ENCODE results near the gene TMEM60.

TMEM60 gene

GRCh38 chr7:77771901-77772300, 26.3 kb downstream of the TMEM60 start:
- no peak for DNase-seq (ENCODE audit: low read depth in 2 of 2)

DNA sequence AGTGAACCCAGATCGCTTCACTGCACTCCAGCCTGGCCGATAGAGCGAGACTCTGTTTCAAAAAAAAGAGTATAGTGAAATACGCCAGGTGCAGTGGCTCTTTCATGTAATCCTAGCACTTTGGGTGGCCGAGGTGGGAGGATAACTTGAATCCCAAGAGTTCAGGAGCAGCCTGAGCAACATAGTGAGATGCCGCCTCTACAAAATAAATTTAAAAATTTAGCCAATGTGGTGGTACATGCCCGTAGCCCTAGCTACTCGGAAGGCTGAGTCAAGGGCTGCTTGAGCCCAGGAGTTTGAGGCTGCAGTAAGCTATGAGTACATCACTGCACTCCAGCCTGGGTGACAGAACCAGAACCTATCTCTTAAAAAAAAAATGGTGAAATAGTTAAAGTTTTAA, 27.9 kb downstream of the TMEM60 start:
- DNase-seq (ENCODE audit: low read depth in 2 of 2), result no peak

DNA sequence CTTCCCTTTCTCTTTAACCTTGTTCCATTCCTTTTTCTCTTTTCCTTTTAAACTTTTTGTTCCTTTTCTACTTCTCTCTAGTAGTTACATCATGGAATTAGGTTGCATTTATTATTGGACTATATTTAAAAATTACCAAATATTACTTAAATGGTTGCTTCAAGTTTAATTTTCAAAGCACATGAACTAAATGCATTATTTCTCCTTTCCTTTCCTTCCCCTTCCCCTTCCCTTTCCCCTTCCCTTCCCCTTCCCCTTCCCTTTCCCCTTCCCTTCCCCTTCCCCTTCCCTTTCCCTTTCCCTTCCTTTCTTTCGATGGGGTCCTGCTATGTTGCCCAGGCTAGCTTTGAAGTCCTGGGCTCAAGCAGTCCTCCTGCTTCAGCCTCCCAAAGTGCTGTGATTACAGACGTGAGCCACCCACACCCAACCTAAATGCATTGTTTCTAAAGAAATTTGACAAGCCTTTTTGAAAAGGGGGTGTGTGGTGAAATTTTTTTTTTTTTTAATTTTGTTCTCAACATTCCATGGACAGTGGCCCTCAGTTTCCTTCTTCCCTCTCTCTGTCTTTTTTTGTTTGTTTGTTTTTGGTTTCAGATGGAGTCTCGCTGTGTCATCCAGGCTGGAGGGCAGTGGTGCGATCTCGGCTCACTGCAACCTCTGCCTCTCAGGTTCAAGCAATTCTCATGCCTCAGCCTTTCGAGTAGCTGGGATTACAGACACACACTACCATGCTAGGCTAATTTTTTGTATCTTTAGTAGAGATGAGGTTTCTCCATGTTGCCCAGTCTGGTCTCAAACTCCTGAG, 31.2 kb downstream of the TMEM60 start:
- no peak for DNase-seq (ENCODE audit: low read depth in 2 of 2)

GRCh38 chr7:77765906-77766800, 32.1 kb downstream of the TMEM60 start:
- DNase-seq (ENCODE audit: low read depth in 2 of 2), result no peak

DNA sequence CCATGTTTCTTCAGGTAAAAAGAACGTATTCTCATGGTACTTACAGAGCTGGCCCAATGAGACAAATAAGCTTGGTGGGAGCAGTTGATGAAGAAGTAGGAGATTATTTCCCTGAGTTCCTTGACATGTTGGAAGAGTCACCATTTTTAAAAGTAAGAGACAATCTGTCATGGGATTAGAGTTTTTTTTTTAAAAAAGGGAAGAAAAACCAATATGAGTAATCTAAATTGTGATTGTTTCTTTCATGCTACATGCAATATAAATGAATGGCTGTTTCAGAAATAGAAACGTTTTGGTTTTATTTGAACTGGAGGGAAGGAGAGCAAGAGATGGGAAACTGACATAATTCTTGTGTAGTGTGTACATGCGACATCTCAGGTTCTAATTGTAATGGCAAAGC, 32.8 kb downstream of the TMEM60 start:
- no peak for DNase-seq (ENCODE audit: low read depth in 2 of 2)

DNA sequence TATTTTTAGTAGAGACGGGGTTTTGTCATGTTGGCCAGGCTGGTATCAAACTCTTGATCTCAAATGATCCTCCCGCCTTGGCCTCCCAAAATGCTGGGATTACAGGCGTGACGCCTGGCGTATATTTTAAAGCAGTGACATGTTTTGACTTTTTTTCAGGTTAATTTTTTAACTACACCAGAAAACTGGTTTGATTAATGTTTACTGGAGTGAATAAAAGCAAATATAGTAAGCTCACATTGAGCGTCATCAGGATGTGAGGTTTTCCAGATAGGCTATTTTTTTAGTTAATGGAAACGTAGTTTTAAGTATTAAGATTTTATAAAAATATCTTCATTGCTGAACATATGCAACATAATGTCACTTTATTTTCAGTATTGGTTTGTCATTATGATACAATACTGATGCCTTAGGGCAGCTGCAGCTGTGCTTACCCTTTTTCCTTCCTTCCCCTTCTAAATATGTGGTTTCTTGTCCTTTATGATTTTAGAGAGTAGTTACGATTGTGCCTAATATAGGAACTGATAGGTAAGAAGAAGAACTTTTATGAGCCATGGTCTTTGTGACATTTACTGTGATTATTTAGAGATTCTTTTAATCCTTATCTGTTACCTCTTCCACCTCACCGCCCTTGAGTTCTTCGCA, 37.3 kb downstream of the TMEM60 start:
- no peak for DNase-seq (ENCODE audit: low read depth in 2 of 2)

GRCh38 chr7:77759294-77759889, 38.8 kb downstream of the TMEM60 start:
- peak; percentile 36 to 50 for DNase-seq (ENCODE audit: low read depth in 2 of 2)

DNA sequence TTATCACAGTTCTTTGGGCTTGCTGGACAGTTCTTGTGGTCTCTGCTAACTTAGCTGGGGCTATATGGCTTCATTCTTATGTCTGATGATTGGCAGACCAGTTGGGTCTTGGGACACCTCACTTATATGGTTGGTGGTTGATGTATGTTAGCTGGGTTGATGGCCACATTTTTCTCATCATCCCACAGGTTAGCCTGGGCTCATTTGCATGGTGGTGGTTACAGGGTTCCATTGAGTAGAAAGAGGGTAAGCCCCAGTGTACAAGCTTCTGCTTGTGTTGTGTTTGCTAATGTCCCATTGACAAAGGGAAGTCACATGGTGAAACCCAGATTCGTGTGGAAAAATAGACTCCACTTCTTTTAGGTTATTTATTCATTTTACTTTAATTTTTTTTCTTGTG, 40.6 kb downstream of the TMEM60 start:
- no peak for DNase-seq (ENCODE audit: low read depth in 2 of 2)

DNA sequence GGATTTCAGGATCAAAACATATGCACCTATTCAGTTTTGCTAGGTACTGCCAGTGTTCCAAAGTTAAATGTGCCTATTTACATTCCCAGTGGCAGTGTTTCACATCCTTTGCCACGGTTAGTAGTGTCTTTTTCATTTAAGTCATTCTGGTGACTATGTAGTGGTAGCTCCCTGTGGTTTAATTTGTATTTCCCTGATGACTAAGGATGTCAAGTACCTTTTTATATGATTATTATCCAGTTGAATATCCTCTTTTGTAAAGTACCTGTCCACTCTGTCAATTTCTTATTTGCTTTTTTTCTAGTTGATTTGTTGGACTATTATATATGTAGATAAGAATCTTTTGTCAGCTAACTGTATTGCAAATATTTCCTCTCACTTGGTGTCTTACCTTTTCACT, 45.1 kb downstream of the TMEM60 start:
- no peak for DNase-seq (ENCODE audit: low read depth in 2 of 2)

- DNase-seq (ENCODE audit: low read depth in 2 of 2), result no peak
Observed at GRCh38 chr7:77752016-77752415, 46.2 kb downstream of the TMEM60 start.

GRCh38 chr7:77747718-77748117, 50.5 kb downstream of the TMEM60 start:
- no peak for DNase-seq (ENCODE audit: low read depth in 2 of 2)

- no peak for DNase-seq (ENCODE audit: low read depth in 2 of 2)
Observed at GRCh38 chr7:77747178-77747577, 51.1 kb downstream of the TMEM60 start.

DNA sequence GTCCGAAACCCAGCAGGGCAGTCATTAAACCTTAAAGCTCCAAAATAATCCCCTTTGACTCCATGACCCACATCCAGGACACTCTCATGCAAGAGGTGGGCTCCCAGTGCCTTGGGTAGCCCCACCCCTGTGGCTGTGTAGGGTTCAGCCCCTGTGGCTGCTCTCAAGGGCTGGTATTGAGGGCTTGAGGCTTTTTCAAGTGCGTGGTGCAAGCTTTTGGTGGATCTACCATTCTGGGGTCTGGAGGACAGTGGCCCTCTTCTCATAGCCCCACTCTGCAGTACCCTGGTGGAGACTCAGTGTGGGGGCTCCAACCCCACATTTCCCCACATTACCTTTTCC, 51.4 kb downstream of the TMEM60 start:
- DNase-seq (ENCODE audit: low read depth in 2 of 2), result no peak

- no peak for DNase-seq (ENCODE audit: low read depth in 2 of 2)
Observed at GRCh38 chr7:77746164-77746823, 51.9 kb downstream of the TMEM60 start.

DNA sequence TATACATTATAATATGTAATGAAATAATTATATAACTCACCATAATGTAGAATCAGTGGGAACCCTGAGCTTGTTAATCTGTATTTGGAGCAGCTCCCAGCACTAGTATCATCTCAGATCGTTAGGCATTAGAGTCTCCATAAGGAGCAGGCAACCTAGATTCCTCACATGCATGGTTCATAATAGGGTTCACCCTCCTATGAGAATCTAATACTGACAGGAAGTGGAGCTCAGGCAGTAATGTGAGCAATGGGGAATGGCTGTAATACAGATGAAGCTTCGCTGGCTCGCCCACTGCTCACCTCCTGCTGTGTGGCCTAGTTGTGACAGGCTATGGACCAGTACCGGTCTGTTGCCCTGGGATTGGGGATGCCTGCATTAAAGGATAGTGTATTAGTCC, 52.5 kb downstream of the TMEM60 start:
- no peak for DNase-seq (ENCODE audit: low read depth in 2 of 2)

Measured in stimulated activated CD4-positive, alpha-beta T cell treated with anti-CD3 and anti-CD28 coated beads, Interleukin-1b, Interleukin-23, amount 100 ng/mL, for 1 hour (primary cell).